Ishikawa (cell line): ENCODE results near the gene EDC4.

Source experiments
- CEBPB ChIP-seq: IDR thresholded peaks from 2 replicates; pipeline ENCODE4 v1.6.1; 2012
- CREB1 ChIP-seq: IDR thresholded peaks from 2 replicates; pipeline ENCODE4 v1.6.1; 2012; ENCODE audit warnings: low read depth
- EGR1 ChIP-seq: IDR thresholded peaks from 2 replicates; pipeline ENCODE4 v1.6.1; 2012
- EP300 ChIP-seq: IDR thresholded peaks from 2 replicates; pipeline ENCODE4 v1.6.1; 2012; ENCODE audit warnings: borderline replicate concordance
- FOXM1 ChIP-seq: IDR thresholded peaks from 2 replicates; pipeline ENCODE4 v1.6.1; 2012; ENCODE audit warnings: low read depth, borderline replicate concordance
- MAX ChIP-seq: IDR thresholded peaks from 2 replicates; pipeline ENCODE4 v1.6.1; 2012
- NFIC ChIP-seq: IDR thresholded peaks from 2 replicates; pipeline ENCODE4 v1.6.1; 2012
- RAD21 ChIP-seq: IDR thresholded peaks from 2 replicates; pipeline ENCODE4 v1.6.1; 2012; ENCODE audit warnings: low read depth
- REST ChIP-seq: IDR thresholded peaks from 2 replicates; pipeline ENCODE4 v1.6.1; 2012; ENCODE audit warnings: low read depth, mild to moderate bottlenecking
- TAF1 ChIP-seq: IDR thresholded peaks from 2 replicates; pipeline ENCODE4 v1.6.1; 2012; ENCODE audit warnings: low read depth, mild to moderate bottlenecking
- TCF12 ChIP-seq: IDR thresholded peaks from 2 replicates; pipeline ENCODE4 v1.6.1; 2012; ENCODE audit warnings: low read depth
- TEAD4 ChIP-seq: IDR thresholded peaks from 2 replicates; pipeline ENCODE4 v1.6.1; 2012
- USF1 ChIP-seq: IDR thresholded peaks from 2 replicates; pipeline ENCODE4 v1.6.1; 2012
- YY1 ChIP-seq: IDR thresholded peaks from 2 replicates; pipeline ENCODE4 v1.6.1; 2012; ENCODE audit warnings: low read depth
- ZBTB7A ChIP-seq: IDR thresholded peaks from 2 replicates; pipeline ENCODE4 v1.6.1; 2012; ENCODE audit warnings: low read depth

Gene EDC4

GRCh38 chr16:67872631-67873434, at the start of gene EDC4:
TSS of gene EDC4 (plus strand) at chr16:67873052. CDS start at chr16:67873262, 210 bp downstream.
- TF ChIP-seq YY1 (peak; percentile 61; the same call in 1 of the 2 replicates), EGR1 (peak; percentile 95), MAX (peak; percentile 78), CREB1 (no peak), ZBTB7A (0 out of 2 replicates have a peak, but pooled peaks have one; percentile 26), REST (no peak), TAF1 (peak; percentile 91), FOXM1 (no peak), TEAD4 (peak; percentile 26; the same call in 1 of the 2 replicates), CEBPB (peak; percentile 28; the same call in 1 of the 2 replicates), NFIC (peak; percentile 25; the same call in 1 of the 2 replicates), TCF12 (peak; percentile 51), EP300 (0 out of 2 replicates have a peak, but pooled peaks have one; percentile 46), USF1 (peak; percentile 63), RAD21 (no peak)

GRCh38 chr16:67825119-67825518, 47.7 kb upstream of the EDC4 start:
- TF ChIP-seq ZBTB7A: no peak
- no peak for TF ChIP-seq FOXM1
- no peak for TF ChIP-seq EGR1
- TF ChIP-seq TAF1: no peak
- TF ChIP-seq YY1: no peak
- no peak for TF ChIP-seq USF1
- TF ChIP-seq MAX: no peak
- TF ChIP-seq CREB1: no peak
- TF ChIP-seq RAD21: no peak
- no peak for TF ChIP-seq TCF12

GRCh38 chr16:67825906-67826305, 46.9 kb upstream of the EDC4 start:
- no peak for TF ChIP-seq RAD21

GRCh38 chr16:67828651-67829050, 44.2 kb upstream of the EDC4 start:
- TF ChIP-seq REST (no peak), TAF1 (no peak), EP300 (no peak), RAD21 (no peak), EGR1 (no peak), TCF12 (no peak), YY1 (no peak), NFIC (no peak), MAX (no peak), USF1 (no peak)

- TF ChIP-seq RAD21: no peak
- no peak for TF ChIP-seq TAF1
- TF ChIP-seq CEBPB: no peak
- TF ChIP-seq MAX: no peak
- no peak for TF ChIP-seq EP300
- no peak for TF ChIP-seq TEAD4
- no peak for TF ChIP-seq CREB1
- TF ChIP-seq ZBTB7A: no peak
- no peak for TF ChIP-seq TCF12
- TF ChIP-seq USF1: no peak
- TF ChIP-seq YY1: no peak
- TF ChIP-seq REST: no peak
- TF ChIP-seq EGR1: no peak
Measured at GRCh38 chr16:67833030-67833414, 39.8 kb upstream of the EDC4 start.
